ENCODE results near the gene PTPRF. TPM values are rescaled to one million over a fixed set of nuclear protein-coding genes. Genes with fewer than 3 reads are reported as not detected.

Gene PTPRF
- polyA plus RNA-seq, 3 donors = not detected

DNA sequence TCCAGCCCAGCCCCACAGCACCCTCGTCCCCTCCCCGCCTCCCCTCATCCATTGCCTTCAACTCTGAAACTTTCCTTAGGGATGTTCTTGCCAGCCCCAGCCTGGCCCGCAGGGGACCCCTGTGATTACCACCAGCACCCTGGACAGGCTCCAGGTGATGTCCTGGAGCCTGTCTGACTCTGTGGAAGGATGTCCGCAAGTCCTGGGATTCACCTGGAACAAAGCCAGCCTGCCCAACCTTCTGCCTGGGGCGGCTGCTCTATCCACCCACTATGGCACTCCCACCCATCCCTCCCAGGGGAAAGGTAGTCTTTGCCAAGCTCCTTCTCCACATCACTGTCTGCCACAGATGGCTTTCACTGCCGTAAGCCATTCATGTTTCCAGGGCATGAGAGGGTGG is 24.4 kb upstream of the PTPRF start:
- H3K9me3 Mint-ChIP-seq = peaks cover 0 to 5% (median 1%) of the 10 kb centered on the region in 7 donors
- Histone ChIP-seq H3K9ac (ENCODE audit: insufficient read depth, low read length, poor library complexity, severe bottlenecking) (no peak overlapping the region), H3K27me3 (ENCODE audit: control insufficient read depth in 2 of 2, insufficient read depth in 2 of 2, low read length in 2 of 2) (no peaks in the 10 kb centered on the region), H3K4me1 (ENCODE audit: control insufficient read depth in 1 of 2, insufficient read depth in 2 of 2, low read length in 2 of 2) (no peaks in the 10 kb centered on the region), H3K9me3 (replicated peaks in 1 of 2; ENCODE audit: control insufficient read depth in 1 of 2, insufficient read depth in 1 of 2, low read length in 2 of 2) (no peaks in the 10 kb centered on the region), H3K79me2 (ENCODE audit: insufficient read depth, low read length) (no peaks in the 10 kb centered on the region), H3K27ac (ENCODE audit: low read depth in 1 of 2, low read length in 2 of 2) (no peak overlapping the region), H4K20me1 (ENCODE audit: insufficient read depth, low read length) (no peaks in the 10 kb centered on the region), H3K4me3 (replicated peaks in 1 of 3; ENCODE audit: low read depth in 2 of 3, low read length in 3 of 3) (no peak overlapping the region), H2AFZ (ENCODE audit: insufficient read depth, low read depth, low read length, poor library complexity, severe bottlenecking) (no peak overlapping the region), H3K4me2 (replicated peaks; ENCODE audit: extremely low read depth, low read length, poor library complexity, severe bottlenecking) (no peak overlapping the region), H3K36me3 (replicated peaks in 1 of 2; ENCODE audit: control insufficient read depth in 1 of 2, insufficient read depth in 2 of 2, low read length in 2 of 2) (no peaks in the 10 kb centered on the region)
- TF ChIP-seq, protein P1, sequence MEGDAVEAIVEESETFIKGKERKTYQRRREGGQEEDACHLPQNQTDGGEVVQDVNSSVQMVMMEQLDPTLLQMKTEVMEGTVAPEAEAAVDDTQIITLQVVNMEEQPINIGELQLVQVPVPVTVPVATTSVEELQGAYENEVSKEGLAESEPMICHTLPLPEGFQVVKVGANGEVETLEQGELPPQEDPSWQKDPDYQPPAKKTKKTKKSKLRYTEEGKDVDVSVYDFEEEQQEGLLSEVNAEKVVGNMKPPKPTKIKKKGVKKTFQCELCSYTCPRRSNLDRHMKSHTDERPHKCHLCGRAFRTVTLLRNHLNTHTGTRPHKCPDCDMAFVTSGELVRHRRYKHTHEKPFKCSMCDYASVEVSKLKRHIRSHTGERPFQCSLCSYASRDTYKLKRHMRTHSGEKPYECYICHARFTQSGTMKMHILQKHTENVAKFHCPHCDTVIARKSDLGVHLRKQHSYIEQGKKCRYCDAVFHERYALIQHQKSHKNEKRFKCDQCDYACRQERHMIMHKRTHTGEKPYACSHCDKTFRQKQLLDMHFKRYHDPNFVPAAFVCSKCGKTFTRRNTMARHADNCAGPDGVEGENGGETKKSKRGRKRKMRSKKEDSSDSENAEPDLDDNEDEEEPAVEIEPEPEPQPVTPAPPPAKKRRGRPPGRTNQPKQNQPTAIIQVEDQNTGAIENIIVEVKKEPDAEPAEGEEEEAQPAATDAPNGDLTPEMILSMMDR (IDR thresholded peaks at IDR 0.05) = no peak
- WGBS (ENCODE audit: insufficient coverage) = 96% methylated on average over 4 of the region's 6 CpGs
- no peak overlapping the region for H3K4me3 Mint-ChIP-seq
- no peaks in the 10 kb centered on the region for H3K4me1 Mint-ChIP-seq
- no peak overlapping the region for H3K27ac Mint-ChIP-seq
- H3K36me3 Mint-ChIP-seq = no peaks in the 10 kb centered on the region
- H3K27me3 Mint-ChIP-seq (ENCODE audit: low read depth in 3 of 3) = peaks cover 1 to 5% (median 2%) of the 10 kb centered on the region in 3 donors
- intact Hi-C loops (cut with micrococcal nuclease) = no loop called here
- no peak for DNase-seq

DNA sequence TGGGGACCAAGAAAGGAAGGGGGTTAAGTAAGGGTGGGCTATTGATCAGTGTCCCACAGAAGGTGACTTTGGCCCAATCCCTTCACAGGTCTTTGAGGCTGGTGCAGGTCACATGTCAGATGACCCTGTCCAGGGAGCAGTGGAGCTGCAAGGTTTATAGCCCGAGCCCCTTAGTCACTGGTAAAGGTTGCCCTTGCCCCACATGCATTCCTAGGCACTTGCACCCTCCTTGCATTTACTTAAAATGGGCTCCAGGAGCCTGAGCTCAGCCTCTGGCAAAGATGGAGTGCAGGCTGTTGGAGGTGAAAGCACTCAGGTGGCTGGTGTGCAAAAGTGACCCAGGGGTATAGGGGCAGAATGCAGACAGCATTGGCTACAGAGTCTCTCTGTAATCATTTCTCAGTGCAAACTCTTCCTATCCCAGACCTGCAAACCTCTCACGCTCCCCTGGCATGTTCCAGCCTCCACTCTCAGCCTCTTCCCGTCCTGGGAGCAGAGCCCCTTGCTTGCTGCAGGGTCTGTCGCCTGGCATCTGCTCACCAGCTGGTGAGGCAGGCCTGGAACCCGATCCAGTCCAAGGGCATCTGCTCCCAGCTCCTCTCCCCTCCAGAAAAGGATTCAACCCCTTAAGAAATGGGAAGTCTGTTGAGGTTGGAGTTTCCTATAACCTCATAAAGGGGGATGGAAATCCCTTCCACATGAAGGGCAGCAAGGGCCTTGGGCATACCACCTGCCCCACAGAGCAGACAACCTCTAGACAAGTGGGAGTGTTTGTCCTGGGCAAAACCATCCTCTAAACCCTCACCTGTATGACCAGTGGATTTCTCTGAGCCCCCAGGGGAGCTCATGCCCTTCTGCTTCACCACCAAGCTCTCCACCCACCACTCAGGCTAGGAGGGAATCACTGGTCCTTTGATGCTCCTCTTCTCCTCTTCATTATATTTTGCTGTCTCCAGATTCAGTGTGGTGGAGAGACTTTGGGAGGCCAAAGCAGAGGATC is 23.1 kb upstream of the PTPRF start:
- H4K20me1 ChIP-seq (ENCODE audit: insufficient read depth, low read length) = no peaks in the 10 kb centered on the region
- H3K4me2 ChIP-seq (replicated peaks; ENCODE audit: extremely low read depth, low read length, poor library complexity, severe bottlenecking) = no peak overlapping the region
- no peak overlapping the region for H3K9ac ChIP-seq (ENCODE audit: insufficient read depth, low read length, poor library complexity, severe bottlenecking)
- no peaks in the 10 kb centered on the region for H3K9me3 ChIP-seq (replicated peaks in 1 of 2; ENCODE audit: control insufficient read depth in 1 of 2, insufficient read depth in 1 of 2, low read length in 2 of 2)
- Mint-ChIP-seq H3K36me3 (no peaks in the 10 kb centered on the region), H3K4me3 (no peak overlapping the region), H3K27me3 (ENCODE audit: low read depth in 3 of 3) (peaks cover 0 to 6% (median 1%) of the 10 kb centered on the region in 3 donors), H3K27ac (no peak overlapping the region), H3K9me3 (peaks cover 0 to 8% (median 5%) of the 10 kb centered on the region in 7 donors), H3K4me1 (no peaks in the 10 kb centered on the region)
- H3K27ac ChIP-seq (ENCODE audit: low read depth in 1 of 2, low read length in 2 of 2) = no peak overlapping the region
- WGBS (ENCODE audit: insufficient coverage) = 85% methylated on average over 3 of the region's 5 CpGs
- no peaks in the 10 kb centered on the region for H3K4me1 ChIP-seq (ENCODE audit: control insufficient read depth in 1 of 2, insufficient read depth in 2 of 2, low read length in 2 of 2)
- no peaks in the 10 kb centered on the region for H3K27me3 ChIP-seq (ENCODE audit: control insufficient read depth in 2 of 2, insufficient read depth in 2 of 2, low read length in 2 of 2)
- TF ChIP-seq, protein P1 (IDR thresholded peaks at IDR 0.05) = no peak
- no peaks in the 10 kb centered on the region for H3K79me2 ChIP-seq (ENCODE audit: insufficient read depth, low read length)
- H3K4me3 ChIP-seq (replicated peaks in 1 of 3; ENCODE audit: low read depth in 2 of 3, low read length in 3 of 3) = no peak overlapping the region
- DNase-seq = no peak
- H2AFZ ChIP-seq (ENCODE audit: insufficient read depth, low read depth, low read length, poor library complexity, severe bottlenecking) = no peak overlapping the region
- no peaks in the 10 kb centered on the region for H3K36me3 ChIP-seq (replicated peaks in 1 of 2; ENCODE audit: control insufficient read depth in 1 of 2, insufficient read depth in 2 of 2, low read length in 2 of 2)
- intact Hi-C loops (cut with micrococcal nuclease) = no loop called here
